Sigmoid colon (tissue), 7 donors: Measurements from ENCODE around the gene OR2B3. TPM values are rescaled to one million over a fixed set of nuclear protein-coding genes. Genes with fewer than 3 reads are reported as not detected.
"Not testable (repeated sequence)": the region's sequence is repeated elsewhere in the genome, so short reads cannot be mapped to it uniquely, and the experiment has no call there.

ENCODE experiments used
- DNase-seq: peaks from one replicate; pipeline ENCODE4 v3.0.0-alpha.2; 2019
- H3K27ac ChIP-seq, 4 donors: fragments of 200-600 bp; sonication (generic); one replicate each; pipeline ENCODE4 v1.5.1; 2016 to 2019; ENCODE audit warnings: mild to moderate bottlenecking in 1 of 4
- H3K27me3 ChIP-seq, 3 donors: fragments of 200-600 bp; sonication (generic); one replicate each; pipeline ENCODE4 v1.5.1; 2019; ENCODE audit warnings: mild to moderate bottlenecking in 1 of 3
- H3K36me3 ChIP-seq, 4 donors: fragments of 200-600 bp; sonication (generic); one replicate each; pipeline ENCODE4 v1.5.1; 2016 to 2019
- H3K4me1 ChIP-seq, 4 donors: fragments of 200-600 bp; sonication (generic); one replicate each; pipeline ENCODE4 v1.5.1; 2017 to 2019
- H3K4me3 ChIP-seq, 4 donors: fragments of 200-600 bp; sonication (generic); one replicate each; pipeline ENCODE4 v1.5.1; 2017 to 2019; ENCODE audit warnings: mild to moderate bottlenecking in 2 of 4, moderate library complexity in 1 of 4
- H3K9me3 ChIP-seq, 4 donors: fragments of 200-600 bp in 3 of 4; sonication (generic) in 3 of 4; one replicate each; pipeline versions ENCODE4 v1.5.1 to v1.6.1; 2013 to 2019
- EP300 ChIP-seq, 4 donors: sonication (generic); formaldehyde crosslinking; IDR thresholded peaks; one replicate each; pipeline ENCODE4 v1.6.1; 2017; ENCODE audit warnings: antibody characterized with exemption in 4 of 4
- POLR2A ChIP-seq, 2 donors: fragments of 450-650 bp; IDR thresholded peaks; one replicate each; pipeline ENCODE4 v1.6.1; 2016; ENCODE audit warnings: antibody characterized with exemption in 2 of 2, mild to moderate bottlenecking in 2 of 2, moderate library complexity in 2 of 2
- POLR2AphosphoS5 ChIP-seq, 4 donors: sonication (generic); formaldehyde crosslinking; IDR thresholded peaks; one replicate each; pipeline ENCODE4 v1.6.1; 2017; ENCODE audit warnings: antibody characterized with exemption in 4 of 4
- WGBS, 2 donors: extraction: QIAGEN DNeasy Blood & Tissue Kit; methylation state at CpG; one replicate each; pipeline ENCODE4 v1.1.7; 2013; 5-methylcytosine and 5-hydroxymethylcytosine counted together
- intact Hi-C: fragments of 100-400 bp; cut with DNase I; formaldehyde crosslinking; loops from one replicate; pipeline ENCODE4 v1.15.1; 2023
- polyA plus RNA-seq, 3 donors: library from polyadenylated mRNA; stranded (reverse); fragments of 200-250 nt; gene quantifications; one replicate each; pipeline ENCODE4 v1.2.3, GENCODE V29; 2013
- total RNA-seq, 4 donors: library from RNA; depleted of rRNA; stranded (reverse); fragments of >200 nt; gene quantifications; one replicate each; pipeline ENCODE4 v1.1.0, GENCODE V29; 2016
- TF ChIP-seq, protein P1 (sequence below), 4 experiments: fragments of 450-650 bp in 3 of 4; fragments of 200-600 bp in 1 of 4; IDR thresholded peaks; one replicate each; pipeline ENCODE4 v1.5.1; 2016 to 2019; ENCODE audit warnings: antibody characterized with exemption in 4 of 4, mild to moderate bottlenecking in 3 of 4, moderate library complexity in 2 of 4
- donor health status: healthy with polysubstance abuse.
- donor health status: Bipolar disorder and iron deficiency.
- donor health status: healthy.

OR2B3 gene, protein sequence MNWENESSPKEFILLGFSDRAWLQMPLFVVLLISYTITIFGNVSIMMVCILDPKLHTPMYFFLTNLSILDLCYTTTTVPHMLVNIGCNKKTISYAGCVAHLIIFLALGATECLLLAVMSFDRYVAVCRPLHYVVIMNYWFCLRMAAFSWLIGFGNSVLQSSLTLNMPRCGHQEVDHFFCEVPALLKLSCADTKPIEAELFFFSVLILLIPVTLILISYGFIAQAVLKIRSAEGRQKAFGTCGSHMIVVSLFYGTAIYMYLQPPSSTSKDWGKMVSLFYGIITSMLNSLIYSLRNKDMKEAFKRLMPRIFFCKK
- total RNA-seq (not detected), polyA plus RNA-seq (not detected)

DNA sequence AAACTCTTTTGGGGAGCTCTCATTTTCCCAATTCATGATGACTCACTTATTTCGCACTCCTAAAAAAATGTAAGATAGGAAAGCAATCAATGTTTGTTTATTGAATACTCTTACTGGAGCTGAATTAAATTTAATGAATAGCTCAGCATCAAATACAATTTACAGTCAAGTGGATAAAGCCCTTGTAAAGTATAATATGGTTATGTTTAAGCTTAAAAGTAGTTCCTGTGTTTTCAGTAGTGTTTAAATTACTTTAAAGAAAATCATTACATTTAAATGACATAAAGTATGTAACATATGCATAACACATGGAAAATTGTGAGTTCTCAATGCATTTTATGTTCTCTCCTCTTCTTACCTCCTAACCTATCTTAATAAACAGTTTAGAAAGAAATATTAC is at the start of gene OR2B3:
OR2B3 (minus strand) TSS at position 101 of the 400 bp plus-strand sequence; CDS start at position 36, 65 bp downstream.
- no peaks in the 10 kb centered on the region for H3K4me1 ChIP-seq
- 33 to 96% methylated on average over 1 of the region's 1 CpG for WGBS, 2 donors

DNA sequence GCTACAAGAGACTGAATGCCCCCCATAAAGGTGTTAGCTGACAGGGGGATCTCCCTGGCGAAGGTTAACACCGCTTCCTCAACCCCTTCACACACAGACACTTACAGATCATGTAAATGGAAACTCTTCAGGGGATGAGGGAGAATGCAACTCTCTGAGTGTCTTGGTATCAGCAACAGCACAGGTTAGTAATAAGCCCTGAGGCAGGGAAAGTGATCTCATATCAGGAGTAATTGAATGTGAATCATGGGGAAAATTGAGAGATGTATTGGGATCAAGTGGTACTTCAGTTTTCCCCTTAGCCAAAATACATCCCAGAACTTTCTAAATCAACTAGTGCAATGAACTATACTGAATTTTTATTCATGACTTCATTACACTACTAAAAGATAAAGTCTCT is 44.6 kb upstream of the OR2B3 start:
- intact Hi-C loops = no loop called here
- WGBS, 2 donors = 73 to 86% methylated on average over 2 of the region's 2 CpGs

More for the DNA sequence above, at the start of gene OR2B3:
- TF ChIP-seq EP300 (IDR thresholded peaks at IDR 0.05) = no peak
- TF ChIP-seq POLR2A (IDR thresholded peaks at IDR 0.05) = no peak
- no peak for TF ChIP-seq POLR2AphosphoS5 (IDR thresholded peaks at IDR 0.05)
- TF ChIP-seq, protein P1, sequence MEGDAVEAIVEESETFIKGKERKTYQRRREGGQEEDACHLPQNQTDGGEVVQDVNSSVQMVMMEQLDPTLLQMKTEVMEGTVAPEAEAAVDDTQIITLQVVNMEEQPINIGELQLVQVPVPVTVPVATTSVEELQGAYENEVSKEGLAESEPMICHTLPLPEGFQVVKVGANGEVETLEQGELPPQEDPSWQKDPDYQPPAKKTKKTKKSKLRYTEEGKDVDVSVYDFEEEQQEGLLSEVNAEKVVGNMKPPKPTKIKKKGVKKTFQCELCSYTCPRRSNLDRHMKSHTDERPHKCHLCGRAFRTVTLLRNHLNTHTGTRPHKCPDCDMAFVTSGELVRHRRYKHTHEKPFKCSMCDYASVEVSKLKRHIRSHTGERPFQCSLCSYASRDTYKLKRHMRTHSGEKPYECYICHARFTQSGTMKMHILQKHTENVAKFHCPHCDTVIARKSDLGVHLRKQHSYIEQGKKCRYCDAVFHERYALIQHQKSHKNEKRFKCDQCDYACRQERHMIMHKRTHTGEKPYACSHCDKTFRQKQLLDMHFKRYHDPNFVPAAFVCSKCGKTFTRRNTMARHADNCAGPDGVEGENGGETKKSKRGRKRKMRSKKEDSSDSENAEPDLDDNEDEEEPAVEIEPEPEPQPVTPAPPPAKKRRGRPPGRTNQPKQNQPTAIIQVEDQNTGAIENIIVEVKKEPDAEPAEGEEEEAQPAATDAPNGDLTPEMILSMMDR (IDR thresholded peaks at IDR 0.05) = no peak
- no peak for DNase-seq
- no peaks in the 10 kb centered on the region for H3K27me3 ChIP-seq
- H3K27ac ChIP-seq = no peak within 1 kb of the TSS
- no peaks in the 10 kb centered on the region for H3K9me3 ChIP-seq
- no peaks in the 10 kb centered on the region for H3K36me3 ChIP-seq
- H3K4me3 ChIP-seq = no peak within 1 kb of the TSS
- intact Hi-C loops = no loop called here

DNA sequence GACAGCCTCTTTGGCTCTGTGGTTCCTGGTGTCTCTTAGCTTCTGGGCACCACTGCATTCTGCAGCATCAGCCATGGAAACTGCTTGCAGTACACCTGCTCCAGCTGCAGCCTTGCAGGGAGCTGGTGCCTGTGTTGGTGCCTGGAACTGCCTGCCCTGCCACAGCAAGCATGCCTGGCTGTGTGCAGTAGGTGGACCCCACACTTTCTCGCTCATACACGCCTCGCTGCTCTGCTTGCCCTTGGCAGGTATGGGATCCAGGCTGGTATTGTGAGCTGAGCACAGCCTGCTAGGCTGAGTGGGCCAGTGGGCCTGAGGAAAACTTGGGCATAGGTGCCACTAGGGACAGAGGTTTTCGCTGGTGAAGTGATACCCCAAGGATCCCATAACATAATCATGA is 43.5 kb upstream of the OR2B3 start:
- no peak overlapping the region for H3K27ac ChIP-seq
- H3K36me3 ChIP-seq = no peaks in the 10 kb centered on the region
- intact Hi-C loops = no loop called here
- H3K4me3 ChIP-seq = no peak overlapping the region
- no peaks in the 10 kb centered on the region for H3K9me3 ChIP-seq
- TF ChIP-seq POLR2AphosphoS5 (IDR thresholded peaks at IDR 0.05) (no peak), POLR2A (IDR thresholded peaks at IDR 0.05) (no peak), EP300 (IDR thresholded peaks at IDR 0.05) (no peak)
- TF ChIP-seq, protein P1 (IDR thresholded peaks at IDR 0.05) = no peak
- no peaks in the 10 kb centered on the region for H3K4me1 ChIP-seq
- WGBS, 2 donors = 87 to 88% methylated on average over 4 of the region's 4 CpGs
- no peak for DNase-seq
- no peaks in the 10 kb centered on the region for H3K27me3 ChIP-seq

More for the DNA sequence above, 44.6 kb upstream of the OR2B3 start:
- Histone ChIP-seq H3K27me3 (no peaks in the 10 kb centered on the region), H3K4me3 (no peak overlapping the region), H3K9me3 (no peaks in the 10 kb centered on the region), H3K4me1 (no peaks in the 10 kb centered on the region), H3K27ac (no peak overlapping the region), H3K36me3 (no peaks in the 10 kb centered on the region)
- no peak for DNase-seq
- no peak for TF ChIP-seq POLR2A (IDR thresholded peaks at IDR 0.05)
- no peak for TF ChIP-seq EP300 (IDR thresholded peaks at IDR 0.05)
- TF ChIP-seq, protein P1 (IDR thresholded peaks at IDR 0.05) = no peak
- no peak for TF ChIP-seq POLR2AphosphoS5 (IDR thresholded peaks at IDR 0.05)

- Histone ChIP-seq H3K27me3 (no peaks in the 10 kb centered on the region), H3K27ac (no peak overlapping the region), H3K4me1 (no peaks in the 10 kb centered on the region), H3K36me3 (no peaks in the 10 kb centered on the region), H3K9me3 (no peaks in the 10 kb centered on the region), H3K4me3 (no peak overlapping the region)
- intact Hi-C loops = no loop called here
- DNase-seq = no peak
- no peak for TF ChIP-seq EP300 (IDR thresholded peaks at IDR 0.05)
- TF ChIP-seq, protein P1 (IDR thresholded peaks at IDR 0.05) = no peak
- no peak for TF ChIP-seq POLR2AphosphoS5 (IDR thresholded peaks at IDR 0.05)
- TF ChIP-seq POLR2A (IDR thresholded peaks at IDR 0.05) = no peak
- WGBS, 2 donors = 78 to 79% methylated on average over 15 of the region's 15 CpGs
Observed at GRCh38 chr6:29129326-29130012, 42.4 kb upstream of the OR2B3 start.

GRCh38 chr6:29114964-29115363 is 27.9 kb upstream of the OR2B3 start:
- H3K4me1 ChIP-seq, H3K27me3 ChIP-seq, H3K27ac ChIP-seq, H3K4me3 ChIP-seq, intact Hi-C loops, H3K36me3 ChIP-seq, H3K9me3 ChIP-seq, DNase-seq: not testable (repeated sequence)
- 94 to 95% methylated on average over 1 of the region's 3 CpGs for WGBS, 2 donors
